ENCODE results near the gene UHMK1. TPM values are rescaled to one million over a fixed set of nuclear protein-coding genes. Genes with fewer than 3 reads are reported as not detected.

UHMK1 gene
- polyA plus RNA-seq, 3 donors from 2014 or later = 46.1 to 80.9 (median 68.8) TPM

Other genes with a start within 250 kb of the UHMK1 start
- under 1 TPM in 1 of 3 donors, not detected in 2; 0.22 TPM for gene SPATA46, start 121.0 kb upstream of the UHMK1 start, polyA plus RNA-seq
- gene C1orf226, start 116.1 kb upstream of the UHMK1 start, polyA plus RNA-seq = not detected
- 1,000 to 10,000 TPM in 1 of 3 donors, 100 to 1,000 TPM in 2; 598 to 1,411 (median 608) TPM for gene SH2D1B, start 85.7 kb upstream of the UHMK1 start, polyA plus RNA-seq
- gene UAP1, start 63.9 kb downstream of the UHMK1 start, polyA plus RNA-seq = 10 to 100 TPM; 49.0 to 87.1 (median 57.0) TPM
- gene DDR2, start 134.6 kb downstream of the UHMK1 start, polyA plus RNA-seq = under 1 TPM in 2 of 3 donors, not detected in 1; 0.02 to 0.12 TPM